Panc1 (cell line): ENCODE results near the gene FLVCR2. TPM values are rescaled to one million over a fixed set of nuclear protein-coding genes. Genes with fewer than 3 reads are reported as not detected.

Experiments
- ATAC-seq: fragments of 200-7000 bp; cut with Tn5 transposase; 2 replicates; pipeline ENCODE4 v1.9.1; 2020; ENCODE audit warnings: mild to moderate bottlenecking, moderate library complexity
- BruUV-seq: library from RNA; stranded (reverse); fragments of 400-500 nt; replicated peaks from 2 replicates; lab custom pipeline; 2021; lab: Mats Ljungman, UMichigan
- CTCF ChIA-PET: fragments of 300-600 bp; sonication (Branson Sonifier 250); formaldehyde crosslinking; loops from one replicate; lab custom pipeline; 2022; ENCODE audit warnings: antibody characterized with exemption; lab: Charles Lee
- POLR2A ChIA-PET: fragments of 300-600 bp; sonication (Branson Sonifier 250); formaldehyde crosslinking; loops from one replicate; lab custom pipeline; 2022; ENCODE audit warnings: antibody characterized with exemption; lab: Charles Lee
- DNase-seq: peaks from one replicate; pipeline ENCODE4 v3.0.0-alpha.2; 2010; ENCODE audit warnings: low read depth, low spot score
- H3K27ac ChIP-seq: 2 replicates; pipeline ENCODE4 v1.5.1; 2011; ENCODE audit warnings: mild to moderate bottlenecking, low read length, inconsistent platforms
- H3K27me3 ChIP-seq: fragments of 200-500 bp; sonication (Bioruptor generic); 2 replicates; pipeline ENCODE4 v1.6.0; 2014; ENCODE audit warnings: low read length, inconsistent platforms; ENCODE audit not compliant: control insufficient read depth, insufficient read depth
- H3K36me3 ChIP-seq: fragments of 200-500 bp; sonication (Bioruptor generic); 2 replicates; pipeline ENCODE4 v1.5.1; 2014; ENCODE audit warnings: inconsistent platforms, mild to moderate bottlenecking, low read length, moderate library complexity; ENCODE audit not compliant: control insufficient read depth, insufficient read depth
- H3K4me1 ChIP-seq: 2 replicates; pipeline ENCODE4 v1.5.1; 2011; ENCODE audit warnings: inconsistent platforms, mild to moderate bottlenecking, low read length, moderate library complexity; ENCODE audit not compliant: control insufficient read depth, insufficient read depth
- H3K4me3 ChIP-seq, 2 experiments: 2 replicates each; pipeline ENCODE4 v1.5.1; 2011 to 2012; ENCODE audit warnings: low read depth in 2 of 2, low read length in 2 of 2, mild to moderate bottlenecking in 2 of 2, inconsistent platforms in 1 of 2, moderate library complexity in 1 of 2
- H3K9me3 ChIP-seq: fragments of 200-500 bp; sonication (Bioruptor generic); 2 replicates; pipeline ENCODE4 v1.5.1; 2014; ENCODE audit warnings: low read depth, mild to moderate bottlenecking, inconsistent platforms, low read length, moderate library complexity; ENCODE audit not compliant: control insufficient read depth, insufficient read depth
- POLR2AphosphoS5 ChIP-seq: IDR thresholded peaks from 2 replicates; pipeline ENCODE4 v1.6.1; 2012; ENCODE audit warnings: mild to moderate bottlenecking, low read depth, low read length, moderate library complexity
- REST ChIP-seq, 2 experiments: IDR thresholded peaks; 2 replicates each; pipeline ENCODE4 v1.6.1; 2011 to 2012; ENCODE audit warnings: low read depth in 2 of 2, control low read depth in 1 of 2, low read length in 1 of 2, mild to moderate bottlenecking in 1 of 2, moderate library complexity in 1 of 2; ENCODE audit not compliant: insufficient read depth in 1 of 2
- SIN3A ChIP-seq: IDR thresholded peaks from 2 replicates; pipeline ENCODE4 v1.6.1; 2012; ENCODE audit warnings: low read depth, mild to moderate bottlenecking, low read length, moderate library complexity, borderline replicate concordance; ENCODE audit not compliant: insufficient read depth
- TCF7L2 ChIP-seq: IDR thresholded peaks from 2 replicates; pipeline ENCODE4 v1.6.1; 2011; ENCODE audit warnings: mild to moderate bottlenecking, low read depth, low read length, inconsistent platforms
- in situ Hi-C: cut with HindIII; loops from 2 replicates; pipeline ENCODE4 v1.10.0; 2016; ENCODE audit warnings: low sequenced_read_pairs, low pct_unique_long_range_greater_than_20kb
- intact Hi-C: fragments of 100-400 bp; cut with micrococcal nuclease; formaldehyde crosslinking; loops from one replicate; pipeline ENCODE4 v1.10.0; 2022; ENCODE audit not compliant: unreplicated experiment
- total RNA-seq: library from RNA; stranded (reverse); gene quantifications from one replicate; pipeline ENCODE4 v1.2.1, GENCODE V29; 2021; ENCODE audit not compliant: unreplicated experiment
- TF ChIP-seq, protein P1 (sequence below): fragments of 450-650 bp; IDR thresholded peaks from 2 replicates; pipeline ENCODE4 v1.5.1; 2017; ENCODE audit warnings: mild to moderate bottlenecking

The FLVCR2 gene
- total RNA-seq, 1 experiment from 2014 or later, result 9.7 TPM

GRCh38 chr14:75643985-75644384 lies 65.6 kb downstream of the FLVCR2 start:
- ATAC-seq (no peak), DNase-seq (no peak)
- Histone ChIP-seq H3K27ac (no peak overlapping the region), H3K4me1 (peaks cover 19% of the 10 kb centered on the region), H3K4me3 (no peak overlapping the region), H3K9me3 (no peaks in the 10 kb centered on the region), H3K36me3 (no peaks in the 10 kb centered on the region), H3K27me3 (no peaks in the 10 kb centered on the region)
- ChIA-PET CTCF (no interaction called here), POLR2A (no interaction called here)
- TF ChIP-seq REST (IDR thresholded peaks at IDR 0.05; ENCODE audit: insufficient read depth in 1 of 2, low read depth in 2 of 2, low read length in 1 of 2) (no peak), POLR2AphosphoS5 (no peak), SIN3A (no peak), TCF7L2 (no peak)
- TF ChIP-seq, protein P1, sequence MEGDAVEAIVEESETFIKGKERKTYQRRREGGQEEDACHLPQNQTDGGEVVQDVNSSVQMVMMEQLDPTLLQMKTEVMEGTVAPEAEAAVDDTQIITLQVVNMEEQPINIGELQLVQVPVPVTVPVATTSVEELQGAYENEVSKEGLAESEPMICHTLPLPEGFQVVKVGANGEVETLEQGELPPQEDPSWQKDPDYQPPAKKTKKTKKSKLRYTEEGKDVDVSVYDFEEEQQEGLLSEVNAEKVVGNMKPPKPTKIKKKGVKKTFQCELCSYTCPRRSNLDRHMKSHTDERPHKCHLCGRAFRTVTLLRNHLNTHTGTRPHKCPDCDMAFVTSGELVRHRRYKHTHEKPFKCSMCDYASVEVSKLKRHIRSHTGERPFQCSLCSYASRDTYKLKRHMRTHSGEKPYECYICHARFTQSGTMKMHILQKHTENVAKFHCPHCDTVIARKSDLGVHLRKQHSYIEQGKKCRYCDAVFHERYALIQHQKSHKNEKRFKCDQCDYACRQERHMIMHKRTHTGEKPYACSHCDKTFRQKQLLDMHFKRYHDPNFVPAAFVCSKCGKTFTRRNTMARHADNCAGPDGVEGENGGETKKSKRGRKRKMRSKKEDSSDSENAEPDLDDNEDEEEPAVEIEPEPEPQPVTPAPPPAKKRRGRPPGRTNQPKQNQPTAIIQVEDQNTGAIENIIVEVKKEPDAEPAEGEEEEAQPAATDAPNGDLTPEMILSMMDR, result no peak
- intact Hi-C loops (no loop called here), in situ Hi-C loops (no loop called here)
- no TSS peak for BruUV-seq

DNA sequence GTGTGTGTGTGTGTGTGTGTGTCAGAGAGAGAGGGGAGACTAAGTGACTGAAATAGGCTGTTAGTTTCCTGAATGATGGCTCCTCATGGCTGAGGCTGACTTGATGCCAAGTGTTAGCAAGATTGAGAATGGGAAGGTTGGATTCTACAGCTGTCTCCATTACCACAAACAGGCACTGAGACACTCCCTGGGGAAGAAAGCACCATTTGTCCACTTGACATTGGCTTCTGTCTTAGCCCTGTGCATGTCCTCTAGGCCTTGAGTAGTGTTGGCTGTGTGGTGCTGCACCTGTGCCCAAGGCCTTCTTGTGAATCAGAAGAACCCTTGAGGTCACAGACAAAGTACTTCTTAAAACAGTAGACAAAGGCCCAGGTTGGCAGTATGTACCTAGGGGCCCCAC lies 66.6 kb downstream of the FLVCR2 start:
- peaks cover 19% of the 10 kb centered on the region for H3K4me1 ChIP-seq
- intact Hi-C loops (no loop called here), in situ Hi-C loops (no loop called here)
- no peaks in the 10 kb centered on the region for H3K27me3 ChIP-seq
- H3K36me3 ChIP-seq, result no peaks in the 10 kb centered on the region
- no peak for DNase-seq
- BruUV-seq, result no TSS peak
- ATAC-seq, result no peak
- no peak overlapping the region for H3K4me3 ChIP-seq
- no peak for TF ChIP-seq REST (IDR thresholded peaks at IDR 0.05; ENCODE audit: insufficient read depth in 1 of 2, low read depth in 2 of 2, low read length in 1 of 2)
- TF ChIP-seq TCF7L2, result no peak
- TF ChIP-seq SIN3A, result no peak
- TF ChIP-seq, protein P1, result no peak
- no peak for TF ChIP-seq POLR2AphosphoS5
- H3K27ac ChIP-seq, result peak overlapping the region; percentile 23; the same call in 1 of the 2 replicates
- no peaks in the 10 kb centered on the region for H3K9me3 ChIP-seq
- CTCF ChIA-PET, result interaction anchor here (0.7 kb wide), 1 partner anchor 580 kb away, joined by 9 read pairs; no protein-coding TSS in a partner anchor
- POLR2A ChIA-PET, result no interaction called here
